Calu3 (cell line): Measurements from ENCODE around the gene TMTC2. TPM values are rescaled to one million over a fixed set of nuclear protein-coding genes. Genes with fewer than 3 reads are reported as not detected.
"Not testable (repeated sequence)": the region's sequence is repeated elsewhere in the genome, so short reads cannot be mapped to it uniquely, and the experiment has no call there.

Experiments used
- BruUV-seq: library from RNA; stranded (reverse); fragments of 400-500 nt; replicated peaks from 2 replicates; lab custom pipeline; 2021; lab: Mats Ljungman, UMichigan
- CTCF ChIA-PET: fragments of 300-600 bp; sonication (Branson Sonifier 250); formaldehyde crosslinking; loops from one replicate; lab custom pipeline; 2022; ENCODE audit warnings: antibody characterized with exemption; lab: Charles Lee
- DNase-seq: peaks from one replicate; pipeline ENCODE4 v3.0.0; 2022
- H3K27ac Mint-ChIP-seq: one replicate; pipeline ENCODE4 v1.8.0; 2022; ENCODE audit warnings: mixed read lengths; ENCODE audit not compliant: unreplicated experiment
- H3K27me3 Mint-ChIP-seq: one replicate; pipeline ENCODE4 v1.8.0; 2022; ENCODE audit warnings: mixed read lengths; ENCODE audit not compliant: unreplicated experiment
- H3K36me3 Mint-ChIP-seq: one replicate; pipeline ENCODE4 v1.8.0; 2022; ENCODE audit warnings: mild to moderate bottlenecking, moderate library complexity, mixed read lengths; ENCODE audit not compliant: insufficient read depth, unreplicated experiment
- H3K4me1 Mint-ChIP-seq: one replicate; pipeline ENCODE4 v1.8.0; 2022; ENCODE audit warnings: mild to moderate bottlenecking, low read depth, mixed read lengths; ENCODE audit not compliant: unreplicated experiment
- H3K4me3 Mint-ChIP-seq: one replicate; pipeline ENCODE4 v1.8.0; 2022; ENCODE audit warnings: mild to moderate bottlenecking, low read depth, moderate library complexity, mixed read lengths; ENCODE audit not compliant: unreplicated experiment
- H3K9me3 Mint-ChIP-seq: one replicate; pipeline ENCODE4 v1.8.0; 2022; ENCODE audit warnings: low read depth, mixed read lengths; ENCODE audit not compliant: unreplicated experiment
- CTCF ChIP-seq: fragments of 200-600 bp; IDR thresholded peaks from one replicate; pipeline ENCODE4 v1.8.0; 2022; ENCODE audit warnings: antibody characterized with exemption; ENCODE audit not compliant: unreplicated experiment
- intact Hi-C: fragments of 100-400 bp; cut with micrococcal nuclease; formaldehyde crosslinking; loops from one replicate; pipeline ENCODE4 v1.10.0; 2022; ENCODE audit not compliant: unreplicated experiment
- total RNA-seq: library from RNA; stranded (reverse); gene quantifications from 2 replicates; pipeline ENCODE4 v1.2.3, GENCODE V29; 2022

The TMTC2 gene
- total RNA-seq, 1 experiment from 2014 or later: 31.2 TPM

GRCh38 chr12:82801951-82802610 is 115.4 kb downstream of the TMTC2 start:
- no peak overlapping the region for H3K4me3 Mint-ChIP-seq
- CTCF ChIA-PET: interaction anchor here (1.1 kb wide), 1 partner anchor 10 kb away, joined by 3 read pairs; no protein-coding TSS in a partner anchor
- H3K27ac Mint-ChIP-seq: no peak overlapping the region
- no peak for DNase-seq
- H3K4me1 Mint-ChIP-seq: peaks cover 31% of the 10 kb centered on the region
- TF ChIP-seq CTCF: no peak
- intact Hi-C loops: no loop called here
- BruUV-seq: no TSS peak
- H3K36me3 Mint-ChIP-seq: no peaks in the 10 kb centered on the region
- H3K9me3 Mint-ChIP-seq: no peaks in the 10 kb centered on the region
- H3K27me3 Mint-ChIP-seq: no peaks in the 10 kb centered on the region

- no peaks in the 10 kb centered on the region for H3K36me3 Mint-ChIP-seq
- peaks cover 31% of the 10 kb centered on the region for H3K4me1 Mint-ChIP-seq
- CTCF ChIA-PET: no interaction called here
- no TSS peak for BruUV-seq
- TF ChIP-seq CTCF: no peak
- no peak overlapping the region for H3K4me3 Mint-ChIP-seq
- no peak for DNase-seq
- H3K27me3 Mint-ChIP-seq: no peaks in the 10 kb centered on the region
- H3K9me3 Mint-ChIP-seq: no peaks in the 10 kb centered on the region
- intact Hi-C loops: no loop called here
- peak overlapping the region; percentile 40 for H3K27ac Mint-ChIP-seq
These were observed 116.5 kb downstream of the TMTC2 start for GRCh38 chr12:82803201-82803600.

- no peak for TF ChIP-seq CTCF
- no peak for DNase-seq
- intact Hi-C loops: no loop called here
- H3K4me1 Mint-ChIP-seq: peaks cover 31% of the 10 kb centered on the region
- no peaks in the 10 kb centered on the region for H3K36me3 Mint-ChIP-seq
- peak overlapping the region; percentile 39 for H3K27ac Mint-ChIP-seq
- no peaks in the 10 kb centered on the region for H3K27me3 Mint-ChIP-seq
- no TSS peak for BruUV-seq
- H3K4me3 Mint-ChIP-seq: no peak overlapping the region
- no peaks in the 10 kb centered on the region for H3K9me3 Mint-ChIP-seq
- CTCF ChIA-PET: no interaction called here
These were observed 117.9 kb downstream of the TMTC2 start for GRCh38 chr12:82804601-82805000.

- not testable (repeated sequence) for BruUV-seq, H3K27me3 Mint-ChIP-seq, H3K4me3 Mint-ChIP-seq, H3K36me3 Mint-ChIP-seq, H3K9me3 Mint-ChIP-seq
- peak; percentile 20 for DNase-seq
- intact Hi-C loops: loop anchor here (5.0 kb wide), 1 partner anchor 118 kb away; the partner anchor contains the start of gene TMTC2
- peak overlapping the region; percentile 39 for H3K27ac Mint-ChIP-seq
- peaks cover 31% of the 10 kb centered on the region for H3K4me1 Mint-ChIP-seq
- CTCF ChIA-PET: interaction anchor here (0.7 to 0.9 kb wide), 3 partner anchors 22 to 65 kb away, joined by 6 to 7 read pairs (median 6); no protein-coding TSS in a partner anchor
These were observed 118.3 kb downstream of the TMTC2 start for GRCh38 chr12:82805004-82805403.
